Neutrophil (primary cell): ENCODE measurements around the gene RASSF8.

ENCODE experiments used
- H3K27ac ChIP-seq: fragments of 200-600 bp; sonication (generic); 2 replicates; pipeline ENCODE4 v1.5.1; 2016; ENCODE audit warnings: mild to moderate bottlenecking, moderate library complexity
- H3K27me3 ChIP-seq: fragments of 200-600 bp; sonication (generic); 2 replicates; pipeline ENCODE4 v1.6.0; 2016; ENCODE audit warnings: mild to moderate bottlenecking
- H3K36me3 ChIP-seq: fragments of 200-600 bp; sonication (generic); 2 replicates; pipeline ENCODE4 v1.5.1; 2017
- H3K4me1 ChIP-seq, 2 experiments: fragments of 200-600 bp in 1 of 2; sonication (generic) in 1 of 2; 1 replicate in 1 of 2; 2 replicates in 1 of 2; pipeline versions ENCODE4 v1.5.1 to v1.6.1; 2013 to 2016; ENCODE audit warnings: low read depth in 1 of 2, low read length in 1 of 2, mild to moderate bottlenecking in 1 of 2, moderate library complexity in 1 of 2; ENCODE audit not compliant: control insufficient read depth in 1 of 2, insufficient read depth in 1 of 2
- H3K4me3 ChIP-seq, 2 experiments: fragments of 200-600 bp in 1 of 2; sonication (generic) in 1 of 2; 1 replicate in 1 of 2; 2 replicates in 1 of 2; pipeline ENCODE4 v1.5.1; 2013 to 2016; ENCODE audit warnings: low read depth in 1 of 2, low read length in 1 of 2, mild to moderate bottlenecking in 1 of 2, moderate library complexity in 1 of 2
- H3K9me3 ChIP-seq: fragments of 200-600 bp; sonication (generic); 2 replicates; pipeline ENCODE4 v1.5.1; 2016
- TF ChIP-seq, protein P1 (sequence below): fragments of 200-600 bp; sonication (generic); IDR thresholded peaks from 2 replicates; pipeline ENCODE4 v1.5.1; 2016; ENCODE audit warnings: antibody characterized with exemption

The RASSF8 gene

DNA sequence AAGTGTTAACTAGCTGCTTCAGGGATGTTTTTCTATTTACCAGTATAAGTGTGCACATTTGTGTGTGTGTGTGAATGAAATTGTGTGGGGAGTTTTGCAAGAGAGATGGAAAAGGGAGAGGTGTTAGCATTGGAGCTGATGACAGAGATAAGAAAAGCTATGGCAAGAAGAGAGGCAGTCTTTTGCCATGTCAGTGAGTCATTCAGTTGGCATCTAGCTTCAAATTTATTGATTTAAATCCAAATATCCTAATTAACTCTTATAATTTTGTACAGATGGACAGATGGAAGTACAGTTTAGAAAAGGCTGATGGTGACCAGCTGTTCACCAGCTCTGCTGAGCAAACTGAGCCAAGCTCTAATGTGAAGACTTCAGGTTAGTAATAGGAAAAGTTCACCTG, 169.7 kb downstream of the RASSF8 start:
- TF ChIP-seq, protein P1, sequence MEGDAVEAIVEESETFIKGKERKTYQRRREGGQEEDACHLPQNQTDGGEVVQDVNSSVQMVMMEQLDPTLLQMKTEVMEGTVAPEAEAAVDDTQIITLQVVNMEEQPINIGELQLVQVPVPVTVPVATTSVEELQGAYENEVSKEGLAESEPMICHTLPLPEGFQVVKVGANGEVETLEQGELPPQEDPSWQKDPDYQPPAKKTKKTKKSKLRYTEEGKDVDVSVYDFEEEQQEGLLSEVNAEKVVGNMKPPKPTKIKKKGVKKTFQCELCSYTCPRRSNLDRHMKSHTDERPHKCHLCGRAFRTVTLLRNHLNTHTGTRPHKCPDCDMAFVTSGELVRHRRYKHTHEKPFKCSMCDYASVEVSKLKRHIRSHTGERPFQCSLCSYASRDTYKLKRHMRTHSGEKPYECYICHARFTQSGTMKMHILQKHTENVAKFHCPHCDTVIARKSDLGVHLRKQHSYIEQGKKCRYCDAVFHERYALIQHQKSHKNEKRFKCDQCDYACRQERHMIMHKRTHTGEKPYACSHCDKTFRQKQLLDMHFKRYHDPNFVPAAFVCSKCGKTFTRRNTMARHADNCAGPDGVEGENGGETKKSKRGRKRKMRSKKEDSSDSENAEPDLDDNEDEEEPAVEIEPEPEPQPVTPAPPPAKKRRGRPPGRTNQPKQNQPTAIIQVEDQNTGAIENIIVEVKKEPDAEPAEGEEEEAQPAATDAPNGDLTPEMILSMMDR, result no peak
- no peak overlapping the region for H3K4me3 ChIP-seq
- H3K4me1 ChIP-seq, result peaks cover 24 to 30% of the 10 kb centered on the region in 2 experiments
- H3K27ac ChIP-seq, result no peak overlapping the region
- peaks cover 100% of the 10 kb centered on the region for H3K27me3 ChIP-seq
- H3K9me3 ChIP-seq, result no peaks in the 10 kb centered on the region
- no peaks in the 10 kb centered on the region for H3K36me3 ChIP-seq
